GM12878 (cell line): ENCODE measurements around the gene ZBTB37. TPM values are rescaled to one million over a fixed set of nuclear protein-coding genes. Genes with fewer than 3 reads are reported as not detected.

ENCODE experiments used
- CHD1 ChIP-seq: IDR thresholded peaks from 2 replicates; pipeline ENCODE4 v1.6.1; 2012; ENCODE audit warnings: low read depth, low read length, improper control_type of control experiment
- EGR1 ChIP-seq, 2 experiments: IDR thresholded peaks; 1 replicate in 1 of 2; 2 replicates in 1 of 2; pipeline ENCODE4 v1.6.1; 2011 to 2012; ENCODE audit warnings: low read depth in 2 of 2, low read length in 2 of 2, borderline replicate concordance in 1 of 2, mild to moderate bottlenecking in 1 of 2, moderate library complexity in 1 of 2
- EZH2 ChIP-seq: IDR thresholded peaks from 2 replicates; pipeline ENCODE4 v1.6.1; 2012; ENCODE audit warnings: low read depth, mild to moderate bottlenecking, control low read depth, inconsistent platforms, low read length, borderline replicate concordance; ENCODE audit not compliant: control insufficient read depth
- FOXK2 ChIP-seq: fragments of 450-650 bp; IDR thresholded peaks from 2 replicates; pipeline ENCODE4 v1.6.1; 2017; ENCODE audit warnings: mild to moderate bottlenecking, moderate library complexity
- FOXM1 ChIP-seq: IDR thresholded peaks from 2 replicates; pipeline ENCODE4 v1.6.1; 2012; ENCODE audit warnings: low read depth, mild to moderate bottlenecking, inconsistent platforms, low read length, moderate library complexity
- HDGF ChIP-seq: fragments of 450-650 bp; IDR thresholded peaks from 2 replicates; pipeline ENCODE4 v1.6.1; 2016; ENCODE audit warnings: antibody characterized with exemption
- MEF2B ChIP-seq: fragments of 450-650 bp; IDR thresholded peaks from 2 replicates; pipeline ENCODE4 v1.6.1; 2018; ENCODE audit warnings: mild to moderate bottlenecking, moderate library complexity; ENCODE audit not compliant: partially characterized antibody, poor library complexity, severe bottlenecking
- MXI1 ChIP-seq: fragments of 150-350 bp; IDR thresholded peaks from 2 replicates; pipeline ENCODE4 v1.6.1; 2011; ENCODE audit warnings: low read depth, mild to moderate bottlenecking, inconsistent platforms, low read length, improper control_type of control experiment
- MYC ChIP-seq: IDR thresholded peaks from 2 replicates; pipeline ENCODE4 v1.6.1; 2011; ENCODE audit warnings: mild to moderate bottlenecking, low read length, moderate library complexity, inconsistent platforms; ENCODE audit not compliant: insufficient read depth, insufficient replicate concordance, insufficient read length, severe bottlenecking
- NFIC ChIP-seq: IDR thresholded peaks from 2 replicates; pipeline ENCODE4 v1.6.1; 2012; ENCODE audit warnings: low read depth, mild to moderate bottlenecking, inconsistent platforms, low read length, moderate library complexity
- NFXL1 ChIP-seq: fragments of 450-650 bp; IDR thresholded peaks from 2 replicates; pipeline ENCODE4 v1.6.1; 2017; ENCODE audit warnings: antibody characterized with exemption, mild to moderate bottlenecking, borderline replicate concordance
- NKRF ChIP-seq: fragments of 450-650 bp; conservative IDR thresholded peaks from 2 replicates; pipeline ENCODE4 v1.6.1; 2017; ENCODE audit warnings: mild to moderate bottlenecking, moderate library complexity
- POU2F2 ChIP-seq: IDR thresholded peaks from 3 replicates; pipeline ENCODE4 v1.6.1; 2011; ENCODE audit warnings: low read depth, mild to moderate bottlenecking, low read length, borderline replicate concordance
- RBBP5 ChIP-seq: fragments of 200-600 bp; sonication (generic); conservative IDR thresholded peaks from 2 replicates; pipeline ENCODE4 v1.6.1; 2016
- RUNX3 ChIP-seq: IDR thresholded peaks from 2 replicates; pipeline ENCODE4 v1.6.1; 2012; ENCODE audit warnings: low read length, inconsistent platforms
- SP1 ChIP-seq: IDR thresholded peaks from one replicate; pipeline ENCODE4 v1.6.1; 2011; ENCODE audit warnings: low read depth, low read length
- TARDBP ChIP-seq: IDR thresholded peaks from 2 replicates; pipeline ENCODE4 v1.6.1; 2016; ENCODE audit warnings: borderline replicate concordance
- TCF12 ChIP-seq: IDR thresholded peaks from 2 replicates; pipeline ENCODE4 v1.6.1; 2011; ENCODE audit warnings: low read depth, mild to moderate bottlenecking, low read length
- TCF7 ChIP-seq: IDR thresholded peaks from 2 replicates; pipeline ENCODE4 v1.6.1; 2014; ENCODE audit warnings: antibody characterized with exemption, borderline replicate concordance
- USF1 ChIP-seq: IDR thresholded peaks from 2 replicates; pipeline ENCODE4 v1.6.1; 2011; ENCODE audit warnings: borderline replicate concordance, low read depth, mild to moderate bottlenecking, moderate library complexity, mixed read lengths, low read length; ENCODE audit not compliant: insufficient read depth; ENCODE audit errors: extremely low read length
- YBX1 ChIP-seq: fragments of 450-650 bp; IDR thresholded peaks from 2 replicates; pipeline ENCODE4 v1.6.1; 2016; ENCODE audit warnings: antibody characterized with exemption
- ZBTB33 ChIP-seq: fragments of 450-650 bp; IDR thresholded peaks from 2 replicates; pipeline ENCODE4 v1.6.1; 2017; ENCODE audit warnings: mild to moderate bottlenecking
- ZNF274 ChIP-seq: IDR thresholded peaks from one replicate; pipeline ENCODE4 v1.8.0; 2011; ENCODE audit not compliant: insufficient read length, insufficient read depth
- ZSCAN29 ChIP-seq: fragments of 450-650 bp; IDR thresholded peaks from 2 replicates; pipeline ENCODE4 v1.6.1; 2017; ENCODE audit warnings: mild to moderate bottlenecking, moderate library complexity
- ZZZ3 ChIP-seq: IDR thresholded peaks from 2 replicates; pipeline ENCODE4 v1.6.1; 2011; ENCODE audit warnings: low read depth; ENCODE audit not compliant: control insufficient read depth, insufficient read length
- polyA plus RNA-seq, 11 experiments: library from polyadenylated mRNA; depleted of rRNA in 4 of 11; unstranded in 6 of 11; stranded (reverse) in 5 of 11; fragments of >200 nt; fragmentation: Nextera tagmentation in 4 of 11; fragmentation: Illumina TruSeq in 1 of 11; extraction: Ambion mirVana in 4 of 11; extraction: Trizol in 1 of 11; gene quantifications; 1 replicate in 1 of 11; 2 replicates in 10 of 11; pipeline versions ENCODE4 v1.2.1 to v1.2.3, GENCODE V29; 2011 to 2016; ENCODE audit warnings: inconsistent platforms in 2 of 11, missing spikeins in 2 of 11, low read depth in 1 of 11
- total RNA-seq, 4 experiments: library from RNA; depleted of rRNA in 3 of 4; stranded (reverse); fragments of >200 nt in 3 of 4; fragmentation: Illumina TruSeq in 1 of 4; extraction: Trizol in 1 of 4; gene quantifications; 2 replicates each; pipeline versions ENCODE4 v1.2.1 to v1.2.3, GENCODE V29; 2013 to 2021

Gene ZBTB37
- total and polyA plus RNA-seq, 10 of the 15 experiments (the other 5 are each of a cell fraction or from before 2014, with no cell fraction given), result 0.16 to 5.7 (median 1.9) TPM

- TF ChIP-seq NKRF, result peak; percentile 95
- peak; percentile 98 for TF ChIP-seq POU2F2
- peak; percentile 88 for TF ChIP-seq USF1
- TF ChIP-seq ZNF274, result no peak
- no peak for TF ChIP-seq MEF2B
- TF ChIP-seq HDGF, result peak; percentile 99
- TF ChIP-seq ZBTB33, result peak; percentile 64; the same call in 1 of the 2 replicates
- TF ChIP-seq MXI1, result peak; percentile 92
- peak; percentile 94; the same call in 1 of the 2 replicates for TF ChIP-seq RBBP5
- TF ChIP-seq ZSCAN29, result no peak
- peak; percentile 25; the same call in 1 of the 2 replicates for TF ChIP-seq TARDBP
- peak; percentile 92 for TF ChIP-seq RUNX3
- TF ChIP-seq FOXK2, result no peak
- peak; percentile 99 for TF ChIP-seq MYC
- TF ChIP-seq NFXL1, result no peak
- no peak for TF ChIP-seq ZZZ3
- TF ChIP-seq CHD1, result 0 out of 2 replicates have a peak, but pooled peaks have one; percentile 86
- TF ChIP-seq TCF7, result no peak
- TF ChIP-seq NFIC, result no peak; the same call in 1 of the 2 replicates
- peak in 1 of 2 experiments; percentile 11; a peak in 1 of 3 replicates for TF ChIP-seq EGR1 (IDR thresholded peaks at IDR 0.05; ENCODE audit: borderline replicate concordance in 1 of 2, low read depth in 2 of 2, low read length in 2 of 2)
- peak; percentile 54 for TF ChIP-seq SP1
- no peak for TF ChIP-seq YBX1
- TF ChIP-seq TCF12, result peak; percentile 87; the same call in 1 of the 2 replicates
- no peak for TF ChIP-seq EZH2
- peak; percentile 1; the same call in 1 of the 2 replicates for TF ChIP-seq FOXM1
Observed at GRCh38 chr1:173867753-173868265, 371 bp upstream of the ZBTB37 start, which contains the start of gene GAS5 (continued).
